Measurements from ENCODE around the gene APOA4. TPM values are rescaled to one million over a fixed set of nuclear protein-coding genes. Genes with fewer than 3 reads are reported as not detected.

Gene APOA4
- total and polyA plus RNA-seq, 2 of the 13 experiments (the other 11 are each of a cell fraction or from before 2014, with no cell fraction given), result 3.8 to 7.2 TPM

GRCh38 chr11:116828632-116829524 lies 5.8 kb upstream of the APOA4 start (continued):
- TF ChIP-seq HMGXB4 (CRISPR knock-in tag; IDR thresholded peaks at IDR 0.05; ENCODE audit: borderline replicate concordance in 1 of 2, low read depth in 1 of 2), result peak; percentile 70 to 82; a peak in 3 of 4 replicates
- TF ChIP-seq ARID5B (CRISPR knock-in tag; IDR thresholded peaks at IDR 0.05), result peak; percentile 74
- no peak for TF ChIP-seq ZNF260 (CRISPR knock-in tag; IDR thresholded peaks at IDR 0.05; ENCODE audit: borderline replicate concordance, low read depth)
- TF ChIP-seq SSRP1 (CRISPR knock-in tag; IDR thresholded peaks at IDR 0.05), result no peak; the same call in 1 of the 2 replicates
- no peak for TF ChIP-seq CREB3 (CRISPR knock-in tag; IDR thresholded peaks at IDR 0.05)
- TF ChIP-seq MLX (CRISPR knock-in tag; IDR thresholded peaks at IDR 0.05), result peak; percentile 82
- no peak for TF ChIP-seq ZNF660 (CRISPR knock-in tag; IDR thresholded peaks at IDR 0.05; ENCODE audit: borderline replicate concordance, low read depth)
- no peak for TF ChIP-seq PAX8 (CRISPR knock-in tag; IDR thresholded peaks at IDR 0.05; ENCODE audit: borderline replicate concordance)
- no peak for TF ChIP-seq ZNF772 (CRISPR knock-in tag; IDR thresholded peaks at IDR 0.05)
- no peak for TF ChIP-seq FUBP1 (CRISPR knock-in tag; IDR thresholded peaks at IDR 0.05; ENCODE audit: borderline replicate concordance)
- no peak for TF ChIP-seq TMF1 (CRISPR knock-in tag; IDR thresholded peaks at IDR 0.05; ENCODE audit: low read depth)
- no peak for TF ChIP-seq RNF2 (conservative IDR thresholded peaks at IDR 0.05; ENCODE audit: low read depth)
- no peak; the same call in 1 of the 2 replicates for TF ChIP-seq KDM5A (IDR thresholded peaks at IDR 0.05; ENCODE audit: borderline replicate concordance, low read length)
- peak; percentile 75; the same call in 1 of the 2 replicates for TF ChIP-seq MAZ (IDR thresholded peaks at IDR 0.05; ENCODE audit: borderline replicate concordance, low read depth, low read length)
- TF ChIP-seq MAZ (CRISPR knock-in tag; IDR thresholded peaks at IDR 0.05; ENCODE audit: low read depth), result peak; percentile 61; the same call in 1 of the 2 replicates
- TF ChIP-seq ZNF607 (CRISPR knock-in tag; IDR thresholded peaks at IDR 0.05; ENCODE audit: borderline replicate concordance), result peak; percentile 66; the same call in 1 of the 2 replicates
- no peak for TF ChIP-seq MTF2 (CRISPR knock-in tag; IDR thresholded peaks at IDR 0.05; ENCODE audit: borderline replicate concordance)
- no peak for TF ChIP-seq ZNF274 (CRISPR knock-in tag; IDR thresholded peaks at IDR 0.05)
- peak; percentile 15; the same call in 1 of the 2 replicates for TF ChIP-seq TAF1 (CRISPR knock-in tag; IDR thresholded peaks at IDR 0.05)

Data from HepG2 (cell line).